ENCODE results near the gene MTAP. TPM values are rescaled to one million over a fixed set of nuclear protein-coding genes. Genes with fewer than 3 reads are reported as not detected.

The MTAP gene
- total RNA-seq, 2 experiments from 2014 or later, result 17.2 to 17.8 TPM

DNA sequence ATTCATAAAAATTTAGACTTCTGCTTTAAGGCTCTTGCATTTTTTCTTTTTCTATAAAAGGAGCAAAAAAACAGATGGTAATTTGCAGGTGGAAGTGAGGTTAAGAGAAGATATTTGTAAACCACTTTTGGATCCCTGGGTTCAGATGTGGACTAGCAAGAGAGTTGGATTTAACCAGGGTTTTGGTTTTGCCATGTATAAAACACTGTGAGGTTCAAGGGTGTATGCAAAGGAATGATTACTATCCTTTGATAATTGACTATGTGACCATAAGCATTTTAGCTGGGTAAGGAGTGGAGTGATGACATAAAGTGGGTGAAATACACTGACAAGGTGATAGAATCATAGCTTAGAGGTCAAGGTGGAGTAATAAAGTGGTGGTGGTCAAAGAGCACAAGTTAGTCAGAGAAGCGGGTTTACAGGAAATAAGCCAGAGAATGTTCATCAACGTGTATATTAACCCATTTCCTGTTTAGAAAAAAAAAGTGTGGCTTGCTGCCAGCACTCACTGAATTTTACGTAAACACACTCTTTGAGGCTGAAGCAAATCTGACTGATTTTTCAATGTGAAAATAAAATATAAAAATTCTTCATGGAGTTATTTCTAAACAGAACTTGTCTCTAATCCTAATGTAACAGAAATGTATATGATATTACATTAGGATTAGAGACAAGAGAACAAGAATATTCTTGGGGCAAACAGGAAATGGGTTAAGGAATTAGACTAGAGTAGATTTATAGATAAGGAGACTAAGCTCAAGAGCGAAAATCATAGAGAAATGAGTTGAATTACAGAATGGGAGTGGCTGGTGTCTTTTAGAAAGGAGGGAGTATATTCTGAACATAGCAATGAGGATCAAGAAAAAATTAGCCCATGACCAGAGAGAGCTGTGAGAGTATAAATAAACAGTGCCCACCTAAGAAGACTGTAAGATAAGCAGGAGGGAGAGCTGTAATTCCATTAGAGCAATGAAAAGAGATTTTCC, 117.2 kb downstream of the MTAP start:
- intact Hi-C loops (cut with DNase I, micrococcal nuclease), result no loop called here
- peak in 12 of 14 experiments; percentile 1 to 83 (median 18) for DNase-seq
- peaks cover 3% of the 10 kb centered on the region for H3K4me1 ChIP-seq (ENCODE audit: insufficient read depth, low read length)
- peaks cover 21 to 23% of the 10 kb centered on the region in 2 experiments for H3K9me3 ChIP-seq (ENCODE audit: control insufficient read depth in 1 of 2, insufficient read depth in 1 of 2, low read length in 2 of 2)
- CTCF ChIA-PET, result interaction anchor here (0.6 kb wide), 1 partner anchor 128 kb away, joined by 3 read pairs; no protein-coding TSS in a partner anchor
- no peaks in the 10 kb centered on the region for H3K36me3 ChIP-seq (ENCODE audit: insufficient read depth, low read length)
- Mint-ChIP-seq H3K27ac (peak overlapping the region; percentile 76), H3K4me1 (ENCODE audit: low read depth) (peaks cover 37% of the 10 kb centered on the region), H3K36me3 (ENCODE audit: low read depth) (peaks cover 37% of the 10 kb centered on the region), H3K4me3 (peak overlapping the region; percentile 36), H3K9me3 (peaks cover 27% of the 10 kb centered on the region), H3K27me3 (no peaks in the 10 kb centered on the region)
- H3K27me3 ChIP-seq (ENCODE audit: control insufficient read depth in 1 of 2, insufficient read depth in 2 of 2, low read length in 2 of 2), result no peaks in the 10 kb centered on the region
- peak overlapping the region in 1 of 2 donors; percentile 45 for H3K27ac ChIP-seq (ENCODE audit: low read depth in 1 of 2, low read length in 2 of 2)
- TF ChIP-seq, protein P1, sequence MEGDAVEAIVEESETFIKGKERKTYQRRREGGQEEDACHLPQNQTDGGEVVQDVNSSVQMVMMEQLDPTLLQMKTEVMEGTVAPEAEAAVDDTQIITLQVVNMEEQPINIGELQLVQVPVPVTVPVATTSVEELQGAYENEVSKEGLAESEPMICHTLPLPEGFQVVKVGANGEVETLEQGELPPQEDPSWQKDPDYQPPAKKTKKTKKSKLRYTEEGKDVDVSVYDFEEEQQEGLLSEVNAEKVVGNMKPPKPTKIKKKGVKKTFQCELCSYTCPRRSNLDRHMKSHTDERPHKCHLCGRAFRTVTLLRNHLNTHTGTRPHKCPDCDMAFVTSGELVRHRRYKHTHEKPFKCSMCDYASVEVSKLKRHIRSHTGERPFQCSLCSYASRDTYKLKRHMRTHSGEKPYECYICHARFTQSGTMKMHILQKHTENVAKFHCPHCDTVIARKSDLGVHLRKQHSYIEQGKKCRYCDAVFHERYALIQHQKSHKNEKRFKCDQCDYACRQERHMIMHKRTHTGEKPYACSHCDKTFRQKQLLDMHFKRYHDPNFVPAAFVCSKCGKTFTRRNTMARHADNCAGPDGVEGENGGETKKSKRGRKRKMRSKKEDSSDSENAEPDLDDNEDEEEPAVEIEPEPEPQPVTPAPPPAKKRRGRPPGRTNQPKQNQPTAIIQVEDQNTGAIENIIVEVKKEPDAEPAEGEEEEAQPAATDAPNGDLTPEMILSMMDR (IDR thresholded peaks at IDR 0.05), result no peak
- no peak overlapping the region for H3K4me3 ChIP-seq (ENCODE audit: low read length)
- POLR2A ChIA-PET, result interaction anchor here (0.6 to 1.6 kb wide), 5 partner anchors 10 to 89 kb away, joined by 3 read pairs; no protein-coding TSS in a partner anchor
- ATAC-seq (ENCODE audit: poor library complexity), result peak; percentile 88

DNA sequence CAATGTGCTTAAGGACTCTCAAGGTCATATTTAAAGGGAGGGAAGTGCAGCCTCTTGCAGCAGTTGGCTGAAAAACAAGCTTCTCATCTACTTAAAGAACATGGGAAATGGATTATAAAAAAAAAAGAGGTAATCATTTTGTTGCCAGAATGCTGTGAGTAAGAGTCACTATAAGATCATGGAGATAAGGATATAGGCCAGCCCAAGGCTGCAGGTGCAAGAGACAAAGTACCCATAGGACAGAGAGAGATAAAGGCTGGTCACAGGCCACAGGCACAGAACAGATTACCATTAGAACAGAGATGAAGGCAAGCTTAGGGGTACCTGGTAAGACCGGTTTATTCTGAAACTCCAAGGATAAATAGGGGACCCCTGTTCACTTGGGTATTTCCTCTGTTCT, 121.3 kb downstream of the MTAP start:
- Histone ChIP-seq H3K4me1 (ENCODE audit: insufficient read depth, low read length) (peaks cover 3% of the 10 kb centered on the region), H3K4me3 (ENCODE audit: low read length) (no peak overlapping the region), H3K27me3 (ENCODE audit: control insufficient read depth in 1 of 2, insufficient read depth in 2 of 2, low read length in 2 of 2) (no peaks in the 10 kb centered on the region), H3K27ac (ENCODE audit: low read depth in 1 of 2, low read length in 2 of 2) (no peak overlapping the region), H3K9me3 (ENCODE audit: control insufficient read depth in 1 of 2, insufficient read depth in 1 of 2, low read length in 2 of 2) (peaks cover 3 to 10% of the 10 kb centered on the region in 2 experiments), H3K36me3 (ENCODE audit: insufficient read depth, low read length) (no peaks in the 10 kb centered on the region)
- Mint-ChIP-seq H3K27me3 (no peaks in the 10 kb centered on the region), H3K4me1 (ENCODE audit: low read depth) (peaks cover 34% of the 10 kb centered on the region), H3K4me3 (no peak overlapping the region), H3K36me3 (ENCODE audit: low read depth) (peaks cover 11% of the 10 kb centered on the region), H3K9me3 (peaks cover 10% of the 10 kb centered on the region), H3K27ac (no peak overlapping the region)
- TF ChIP-seq, protein P1 (IDR thresholded peaks at IDR 0.05), result no peak
- DNase-seq (no peak), ATAC-seq (ENCODE audit: poor library complexity) (no peak)
- ChIA-PET POLR2A (no interaction called here), CTCF (no interaction called here)
- intact Hi-C loops (cut with DNase I, micrococcal nuclease), result no loop called here

GRCh38 chr9:21927752-21928151, 125.3 kb downstream of the MTAP start:
- intact Hi-C loops (cut with DNase I, micrococcal nuclease), result no loop called here
- TF ChIP-seq, protein P1 (IDR thresholded peaks at IDR 0.05), result no peak
- DNase-seq (no peak), ATAC-seq (ENCODE audit: poor library complexity) (no peak)
- no peaks in the 10 kb centered on the region for H3K27me3 ChIP-seq (ENCODE audit: control insufficient read depth in 1 of 2, insufficient read depth in 2 of 2, low read length in 2 of 2)
- Mint-ChIP-seq H3K27me3 (no peaks in the 10 kb centered on the region), H3K27ac (no peak overlapping the region), H3K4me1 (ENCODE audit: low read depth) (peaks cover 8% of the 10 kb centered on the region), H3K9me3 (no peaks in the 10 kb centered on the region), H3K4me3 (no peak overlapping the region), H3K36me3 (ENCODE audit: low read depth) (peaks cover 16% of the 10 kb centered on the region)
- no peaks in the 10 kb centered on the region for H3K9me3 ChIP-seq (ENCODE audit: control insufficient read depth in 1 of 2, insufficient read depth in 1 of 2, low read length in 2 of 2)
- POLR2A ChIA-PET, result no interaction called here
- no peak overlapping the region for H3K27ac ChIP-seq (ENCODE audit: low read depth in 1 of 2, low read length in 2 of 2)
- no peaks in the 10 kb centered on the region for H3K36me3 ChIP-seq (ENCODE audit: insufficient read depth, low read length)
- H3K4me1 ChIP-seq (ENCODE audit: insufficient read depth, low read length), result no peaks in the 10 kb centered on the region
- H3K4me3 ChIP-seq (ENCODE audit: low read length), result no peak overlapping the region
- CTCF ChIA-PET, result no interaction called here
